ENCODE results near the gene PHLDB2.

DNA sequence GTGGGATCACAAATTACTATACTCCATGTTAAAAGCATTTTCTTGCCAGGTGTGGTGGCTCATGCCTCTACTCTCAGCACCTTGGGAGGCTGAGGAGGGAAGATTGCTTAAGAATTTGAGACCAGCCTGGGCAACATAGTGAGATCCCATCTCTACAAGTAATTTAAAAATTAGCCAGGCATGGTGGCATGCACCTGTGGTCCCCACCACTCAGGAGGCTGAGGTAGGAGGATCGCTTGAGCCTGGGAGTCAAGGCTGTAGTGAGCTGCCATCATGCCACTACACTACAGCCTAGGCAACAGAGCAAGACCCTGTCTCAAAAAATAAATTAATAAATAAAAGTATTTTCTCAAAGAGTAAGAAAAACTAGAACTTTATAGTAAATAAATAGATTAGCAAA lies 96.8 kb downstream of the PHLDB2 start:
- TF ChIP-seq POLR2A (IDR thresholded peaks at IDR 0.05; ENCODE audit: low read length) (no peak), GATA1 (IDR thresholded peaks at IDR 0.05; ENCODE audit: low read depth, low read length) (no peak)
